Upper lobe of right lung (tissue), 1 donor: ENCODE measurements around the gene CDC42BPA. TPM values are rescaled to one million over a fixed set of nuclear protein-coding genes. Genes with fewer than 3 reads are reported as not detected.

Experiments
- ATAC-seq: fragments of 200-7000 bp; cut with Tn5 transposase; one replicate; pipeline ENCODE4 v1.9.1; 2020; ENCODE audit warnings: mild to moderate bottlenecking, moderate library complexity
- DNase-seq: peaks from one replicate; pipeline ENCODE4 v3.0.0-alpha.2; 2020
- H3K27ac ChIP-seq: fragments of 200-600 bp; one replicate; pipeline ENCODE4 v1.8.0; 2022
- H3K27me3 ChIP-seq: fragments of 200-600 bp; one replicate; pipeline ENCODE4 v1.8.0; 2022; ENCODE audit warnings: mild to moderate bottlenecking
- H3K36me3 ChIP-seq: fragments of 200-600 bp; one replicate; pipeline ENCODE4 v1.8.0; 2022
- H3K4me1 ChIP-seq: fragments of 200-600 bp; one replicate; pipeline ENCODE4 v1.8.0; 2022
- H3K4me3 ChIP-seq: fragments of 200-600 bp; one replicate; pipeline ENCODE4 v1.8.0; 2022; ENCODE audit warnings: mild to moderate bottlenecking
- H3K9me3 ChIP-seq: fragments of 200-600 bp; one replicate; pipeline ENCODE4 v1.8.0; 2022
- CTCF ChIP-seq: fragments of 200-600 bp; IDR thresholded peaks from one replicate; pipeline ENCODE4 v1.8.0; 2022; ENCODE audit warnings: antibody characterized with exemption
- intact Hi-C: fragments of 100-400 bp; cut with DNase I; formaldehyde crosslinking; loops from one replicate; pipeline ENCODE4 v1.11.0; 2022
- total RNA-seq: library from RNA; stranded (reverse); fragmentation: NEBNext Ultra II Directional; extraction: Animal tissue kit (Norgen Biotek cat#: 25700); gene quantifications from one replicate; pipeline ENCODE4 v1.2.1, GENCODE V29; 2021
- donor health status: DM: no; HTN: yes; CAD: no; lungs with severe emphysema.

Gene CDC42BPA
- total RNA-seq, 1 donor from 2014 or later: 41.8 TPM

- intact Hi-C loops: no loop called here
- no peak for DNase-seq
- Histone ChIP-seq H3K4me1 (no peaks in the 10 kb centered on the region), H3K27me3 (no peaks in the 10 kb centered on the region), H3K36me3 (peaks cover 6% of the 10 kb centered on the region), H3K9me3 (no peaks in the 10 kb centered on the region), H3K4me3 (no peak overlapping the region), H3K27ac (no peak overlapping the region)
- no peak for ATAC-seq
- no peak for TF ChIP-seq CTCF
Measured at GRCh38 chr1:227065311-227065710, 253.0 kb downstream of the CDC42BPA start.

GRCh38 chr1:227062306-227062705, 256.0 kb downstream of the CDC42BPA start:
- no peak overlapping the region for H3K27ac ChIP-seq
- no peak for DNase-seq
- no peaks in the 10 kb centered on the region for H3K9me3 ChIP-seq
- no peak for TF ChIP-seq CTCF
- no peak for ATAC-seq
- no peaks in the 10 kb centered on the region for H3K27me3 ChIP-seq
- H3K4me3 ChIP-seq: no peak overlapping the region
- no peaks in the 10 kb centered on the region for H3K36me3 ChIP-seq
- no peaks in the 10 kb centered on the region for H3K4me1 ChIP-seq
- intact Hi-C loops: no loop called here

DNA sequence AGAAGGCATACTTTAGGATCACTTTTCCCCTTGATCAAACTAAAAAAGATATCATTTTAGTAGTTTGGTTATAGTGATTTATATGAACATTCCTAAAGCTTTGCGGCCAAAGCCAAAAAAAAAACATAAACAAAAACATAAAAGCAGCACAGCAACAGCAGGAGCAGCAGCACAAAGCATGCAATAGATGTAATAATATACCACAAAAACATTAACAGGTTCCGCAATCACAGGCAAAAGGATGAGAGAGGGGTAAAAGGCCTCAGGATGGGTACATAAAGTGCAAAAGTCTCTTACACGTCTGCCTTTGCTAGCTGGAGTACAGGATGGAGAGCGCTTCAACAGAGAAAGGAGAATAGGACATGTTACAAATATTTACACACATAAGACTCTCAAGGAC, 259.2 kb downstream of the CDC42BPA start:
- no peaks in the 10 kb centered on the region for H3K4me1 ChIP-seq
- no peak overlapping the region for H3K27ac ChIP-seq
- H3K36me3 ChIP-seq: no peaks in the 10 kb centered on the region
- no peaks in the 10 kb centered on the region for H3K27me3 ChIP-seq
- DNase-seq: no peak
- no peaks in the 10 kb centered on the region for H3K9me3 ChIP-seq
- H3K4me3 ChIP-seq: no peak overlapping the region
- no peak for ATAC-seq
- intact Hi-C loops: no loop called here
- no peak for TF ChIP-seq CTCF

- no peak for ATAC-seq
Measured at GRCh38 chr1:227058321-227058751, 260.0 kb downstream of the CDC42BPA start.

DNA sequence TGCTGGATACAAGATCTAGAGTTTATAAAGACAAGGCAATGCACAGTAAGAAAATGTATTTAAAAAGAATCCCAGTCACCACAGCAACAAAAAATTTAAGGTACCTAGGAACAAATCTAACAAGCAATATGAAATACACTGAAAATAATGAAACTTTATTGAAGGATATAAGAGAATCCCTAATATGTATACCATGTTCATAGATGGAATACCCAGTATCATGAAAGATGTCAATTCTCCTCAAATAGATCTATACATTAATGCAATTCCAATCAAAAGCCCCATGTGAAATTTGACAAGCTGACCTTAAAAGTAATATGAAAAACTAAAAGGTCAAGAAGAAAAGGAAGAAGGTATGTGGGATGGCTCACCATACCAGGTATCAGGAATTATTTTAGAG, 269.0 kb downstream of the CDC42BPA start:
- DNase-seq (no peak), ATAC-seq (no peak)
- no peak for TF ChIP-seq CTCF
- H3K27ac ChIP-seq: no peak overlapping the region
- H3K4me1 ChIP-seq: no peaks in the 10 kb centered on the region
- no peak overlapping the region for H3K4me3 ChIP-seq
- no peaks in the 10 kb centered on the region for H3K27me3 ChIP-seq
- no peaks in the 10 kb centered on the region for H3K9me3 ChIP-seq
- H3K36me3 ChIP-seq: no peaks in the 10 kb centered on the region
- intact Hi-C loops: no loop called here

More at GRCh38 chr1:227058321-227058751, 260.0 kb downstream of the CDC42BPA start:
- intact Hi-C loops: no loop called here
- Histone ChIP-seq H3K4me1 (no peaks in the 10 kb centered on the region), H3K36me3 (no peaks in the 10 kb centered on the region), H3K27ac (no peak overlapping the region), H3K27me3 (no peaks in the 10 kb centered on the region), H3K4me3 (no peak overlapping the region), H3K9me3 (no peaks in the 10 kb centered on the region)
- no peak for DNase-seq
- no peak for TF ChIP-seq CTCF

- no peaks in the 10 kb centered on the region for H3K27me3 ChIP-seq
- H3K4me3 ChIP-seq: no peak overlapping the region
- no peak overlapping the region for H3K27ac ChIP-seq
- TF ChIP-seq CTCF: no peak
- no peaks in the 10 kb centered on the region for H3K9me3 ChIP-seq
- no peaks in the 10 kb centered on the region for H3K4me1 ChIP-seq
- DNase-seq (no peak), ATAC-seq (no peak)
- intact Hi-C loops: no loop called here
- H3K36me3 ChIP-seq: no peaks in the 10 kb centered on the region
Measured at GRCh38 chr1:227043755-227044154, 274.5 kb downstream of the CDC42BPA start.
